A549 (cell line): Measurements from ENCODE around the gene RAD50. TPM values are rescaled to one million over a fixed set of nuclear protein-coding genes. Genes with fewer than 3 reads are reported as not detected.

Source experiments
- ATAC-seq, 2 experiments: fragments of 200-7000 bp in 1 of 2; fragments of >200 bp in 1 of 2; cut with Nextera tagmentation in 1 of 2; cut with Tn5 transposase in 1 of 2; 3 replicates each; pipeline versions ENCODE4 v1.8.0 to v1.9.1; 2018 to 2020; ENCODE audit warnings: mild to moderate bottlenecking in 1 of 2, moderate library complexity in 1 of 2
- CTCF ChIA-PET: fragments of 300-600 bp; sonication (Branson Sonifier 250); formaldehyde crosslinking; extraction: SDS; loops from one replicate; lab custom pipeline; 2021; ENCODE audit warnings: antibody characterized with exemption, inconsistent platforms; lab: Yijun Ruan, JAX
- POLR2A ChIA-PET: fragments of 350-600 bp; formaldehyde crosslinking; extraction: SDS; loops from one replicate; lab custom pipeline; 2021; ENCODE audit warnings: antibody characterized with exemption, inconsistent platforms; lab: Yijun Ruan, JAX
- DNase-seq, 2 experiments: peaks; one replicate each; pipeline versions ENCODE4 v3.0.0 to v3.0.0-alpha.2; 2011 to 2016; ENCODE audit warnings: low read depth in 1 of 2, low spot score in 1 of 2
- FAIRE-seq: peaks from 2 replicates; lab custom pipeline; 2011; peaks lifted over from hg19 to GRCh38; lab: Jason Lieb, UNC
- H3K27ac ChIP-seq, 2 experiments: fragments of >200 bp; sonication (Bioruptor Twin); formaldehyde crosslinking; 3 replicates each; pipeline ENCODE4 v1.5.1; 2016 to 2017
- H3K4me1 ChIP-seq: fragments of >200 bp; sonication (Bioruptor Twin); formaldehyde crosslinking; 3 replicates; pipeline ENCODE4 v1.6.1; 2016
- H3K4me2 ChIP-seq: fragments of >200 bp; sonication (Bioruptor Twin); formaldehyde crosslinking; 3 replicates; pipeline ENCODE4 v1.6.1; 2016
- H3K4me3 ChIP-seq: fragments of >200 bp; sonication (Bioruptor Twin); formaldehyde crosslinking; 3 replicates; pipeline ENCODE4 v1.5.1; 2016
- H3K9me3 ChIP-seq: fragments of >200 bp; sonication (Bioruptor Twin); formaldehyde crosslinking; 3 replicates; pipeline ENCODE4 v1.6.1; 2016
- BHLHE40 ChIP-seq: IDR thresholded peaks from 2 replicates; pipeline ENCODE4 v1.6.1; 2012; ENCODE audit warnings: low read depth, low read length, inconsistent platforms
- CBX2 ChIP-seq: fragments of 200-600 bp; sonication (generic); IDR thresholded peaks from 2 replicates; pipeline ENCODE4 v1.6.1; 2016; ENCODE audit warnings: low read depth, mild to moderate bottlenecking, borderline replicate concordance
- CEBPB ChIP-seq, 2 experiments: fragments of >200 bp in 1 of 2; sonication (Bioruptor Twin) in 1 of 2; formaldehyde crosslinking in 1 of 2; IDR thresholded peaks; 2 replicates each; pipeline ENCODE4 v1.6.1; 2012 to 2016
- CHD4 ChIP-seq: fragments of 200-600 bp; sonication (generic); IDR thresholded peaks from 2 replicates; pipeline ENCODE4 v1.6.1; 2016; ENCODE audit warnings: antibody characterized with exemption, mild to moderate bottlenecking, borderline replicate concordance
- EHMT2 ChIP-seq: fragments of 200-600 bp; sonication (generic); IDR thresholded peaks from 2 replicates; pipeline ENCODE4 v1.6.1; 2016; ENCODE audit warnings: antibody characterized with exemption, low read depth, mild to moderate bottlenecking, moderate library complexity
- EP300 ChIP-seq, 2 experiments: fragments of >200 bp; sonication (Bioruptor Twin); formaldehyde crosslinking; IDR thresholded peaks; 2 replicates in 1 of 2; 3 replicates in 1 of 2; pipeline ENCODE4 v1.6.1; 2016 to 2017
- ESRRA ChIP-seq: fragments of 150-350 bp; IDR thresholded peaks from 2 replicates; pipeline ENCODE4 v1.6.1; 2014; ENCODE audit warnings: mild to moderate bottlenecking, low read length, borderline replicate concordance
- FOXS1 ChIP-seq: fragments of 250-450 bp; sonication (Bioruptor Pico); IDR thresholded peaks from 2 replicates; pipeline ENCODE4 v1.5.0; 2020; ENCODE audit warnings: mild to moderate bottlenecking, moderate library complexity
- HMGXB4 ChIP-seq: fragments of 250-450 bp; sonication (Bioruptor Pico); IDR thresholded peaks from 2 replicates; pipeline ENCODE4 v1.5.0; 2021; ENCODE audit warnings: mild to moderate bottlenecking, moderate library complexity, borderline replicate concordance
- HOXB13 ChIP-seq: fragments of 250-450 bp; sonication (Bioruptor Pico); IDR thresholded peaks from 2 replicates; pipeline ENCODE4 v1.5.0; 2020; ENCODE audit warnings: low read depth, mild to moderate bottlenecking, moderate library complexity
- JUN ChIP-seq, 2 experiments: fragments of >200 bp; sonication (Bioruptor Twin); formaldehyde crosslinking; IDR thresholded peaks; 2 replicates in 1 of 2; 3 replicates in 1 of 2; pipeline ENCODE4 v1.6.1; 2016 to 2017
- MAFK ChIP-seq: fragments of 450-650 bp; IDR thresholded peaks from 2 replicates; pipeline ENCODE4 v1.6.1; 2014; ENCODE audit not compliant: partially characterized antibody
- MYC ChIP-seq: IDR thresholded peaks from 2 replicates; pipeline ENCODE4 v1.6.1; 2012; ENCODE audit warnings: mild to moderate bottlenecking, inconsistent platforms, low read length, improper control_type of control experiment, borderline replicate concordance
- NPAS2 ChIP-seq: fragments of 250-450 bp; sonication (Bioruptor Pico); IDR thresholded peaks from 2 replicates; pipeline ENCODE4 v1.8.0; 2022; ENCODE audit warnings: mild to moderate bottlenecking, moderate library complexity, borderline replicate concordance
- POLR2A ChIP-seq: IDR thresholded peaks from 2 replicates; pipeline ENCODE4 v1.6.1; 2012; ENCODE audit warnings: mild to moderate bottlenecking, low read length
- POLR2AphosphoS2 ChIP-seq: conservative IDR thresholded peaks from 2 replicates; pipeline ENCODE4 v1.6.1; 2012; ENCODE audit warnings: low read length, improper control_type of control experiment, inconsistent platforms
- RAD21 ChIP-seq, 2 experiments: fragments of >200 bp in 1 of 2; sonication (Bioruptor Twin) in 1 of 2; formaldehyde crosslinking in 1 of 2; IDR thresholded peaks in 1 of 2; conservative IDR thresholded peaks in 1 of 2; 2 replicates in 1 of 2; 3 replicates in 1 of 2; pipeline ENCODE4 v1.6.1; 2012 to 2018; ENCODE audit warnings: inconsistent platforms in 1 of 2
- RCOR1 ChIP-seq: fragments of 150-350 bp; IDR thresholded peaks from 2 replicates; pipeline ENCODE4 v1.6.1; 2014; ENCODE audit warnings: antibody characterized with exemption, low read length, low read depth
- TFCP2L1 ChIP-seq: fragments of 250-450 bp; sonication (Bioruptor Pico); IDR thresholded peaks from 2 replicates; pipeline ENCODE4 v1.5.0; 2021; ENCODE audit warnings: mild to moderate bottlenecking
- TP53 ChIP-seq: fragments of 250-450 bp; sonication (Bioruptor Pico); IDR thresholded peaks from 2 replicates; pipeline ENCODE4 v1.5.0; 2021; ENCODE audit warnings: mild to moderate bottlenecking, moderate library complexity
- ZC3H11A ChIP-seq: fragments of 450-650 bp; IDR thresholded peaks from 2 replicates; pipeline ENCODE4 v1.6.1; 2014; ENCODE audit warnings: antibody characterized with exemption, mild to moderate bottlenecking
- WGBS: methylation state at CpG from one replicate; pipeline ENCODE4 v1.1.6; 2017; ENCODE audit errors: missing lambda C conversion rate; 5-methylcytosine and 5-hydroxymethylcytosine counted together
- polyA plus RNA-seq, 4 experiments: library from polyadenylated mRNA; depleted of rRNA in 3 of 4; stranded (reverse); fragments of >200 nt; fragmentation: RNase III in 1 of 4; extraction: RNeasy Plus Mini Kit Qiagen cat#74134 plus additional on column Dnase treatment in 1 of 4; gene quantifications; 2 replicates in 3 of 4; 3 replicates in 1 of 4; pipeline ENCODE4 v1.2.3, GENCODE V29; 2011 to 2017
- TF ChIP-seq, protein P1 (sequence below): fragments of 450-650 bp; IDR thresholded peaks from 2 replicates; pipeline ENCODE4 v1.6.1; 2014; ENCODE audit warnings: antibody characterized with exemption
- TF ChIP-seq, protein P2 (sequence below): fragments of >200 bp; sonication (Bioruptor Twin); formaldehyde crosslinking; IDR thresholded peaks from 3 replicates; pipeline ENCODE4 v1.5.1; 2016

Gene RAD50
- polyA plus RNA-seq, 2 of the 4 experiments (the other 2 are of a cell fraction): 39.6 to 81.5 TPM

DNA sequence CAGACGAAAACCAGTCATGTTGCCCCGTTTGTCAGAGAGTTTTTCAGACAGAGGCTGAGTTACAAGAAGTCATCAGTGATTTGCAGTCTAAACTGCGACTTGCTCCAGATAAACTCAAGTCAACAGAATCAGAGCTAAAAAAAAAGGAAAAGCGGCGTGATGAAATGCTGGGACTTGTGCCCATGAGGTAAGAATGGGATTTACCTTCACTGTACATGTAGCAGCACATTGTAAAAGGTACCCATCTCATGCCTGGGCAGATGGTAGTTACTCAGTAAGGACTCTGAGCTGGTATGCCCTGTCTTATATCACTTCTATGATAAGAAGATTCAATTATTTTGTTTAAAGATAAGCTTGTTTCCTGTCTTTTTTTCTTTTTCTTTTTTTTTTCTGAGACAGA lies 38.8 kb downstream of the RAD50 start:
- ChIA-PET POLR2A (no interaction called here), CTCF (interaction anchor here (1.0 to 1.8 kb wide), 5 partner anchors 9 to 225 kb away, joined by 3 to 5 read pairs (median 3); no protein-coding TSS in a partner anchor)
- H3K4me3 ChIP-seq: no peak overlapping the region
- FAIRE-seq (no peak), ATAC-seq (no peak), DNase-seq (no peak)
- TF ChIP-seq MAFK (no peak), FOXS1 (CRISPR knock-in tag) (no peak), TFCP2L1 (CRISPR knock-in tag) (no peak), HOXB13 (CRISPR knock-in tag) (no peak), NPAS2 (CRISPR knock-in tag) (no peak), CEBPB (IDR thresholded peaks at IDR 0.05) (no peak), POLR2A (no peak), RCOR1 (no peak), EHMT2 (no peak), EP300 (IDR thresholded peaks at IDR 0.05) (no peak), BHLHE40 (no peak), JUN (IDR thresholded peaks at IDR 0.05) (no peak), RAD21 (conservative IDR thresholded peaks at IDR 0.05 in 1 of 2, IDR thresholded peaks at IDR 0.05 in 1 of 2) (no peak)
- TF ChIP-seq, protein P1, sequence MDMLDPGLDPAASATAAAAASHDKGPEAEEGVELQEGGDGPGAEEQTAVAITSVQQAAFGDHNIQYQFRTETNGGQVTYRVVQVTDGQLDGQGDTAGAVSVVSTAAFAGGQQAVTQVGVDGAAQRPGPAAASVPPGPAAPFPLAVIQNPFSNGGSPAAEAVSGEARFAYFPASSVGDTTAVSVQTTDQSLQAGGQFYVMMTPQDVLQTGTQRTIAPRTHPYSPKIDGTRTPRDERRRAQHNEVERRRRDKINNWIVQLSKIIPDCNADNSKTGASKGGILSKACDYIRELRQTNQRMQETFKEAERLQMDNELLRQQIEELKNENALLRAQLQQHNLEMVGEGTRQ: no peak
- TF ChIP-seq, protein P2, sequence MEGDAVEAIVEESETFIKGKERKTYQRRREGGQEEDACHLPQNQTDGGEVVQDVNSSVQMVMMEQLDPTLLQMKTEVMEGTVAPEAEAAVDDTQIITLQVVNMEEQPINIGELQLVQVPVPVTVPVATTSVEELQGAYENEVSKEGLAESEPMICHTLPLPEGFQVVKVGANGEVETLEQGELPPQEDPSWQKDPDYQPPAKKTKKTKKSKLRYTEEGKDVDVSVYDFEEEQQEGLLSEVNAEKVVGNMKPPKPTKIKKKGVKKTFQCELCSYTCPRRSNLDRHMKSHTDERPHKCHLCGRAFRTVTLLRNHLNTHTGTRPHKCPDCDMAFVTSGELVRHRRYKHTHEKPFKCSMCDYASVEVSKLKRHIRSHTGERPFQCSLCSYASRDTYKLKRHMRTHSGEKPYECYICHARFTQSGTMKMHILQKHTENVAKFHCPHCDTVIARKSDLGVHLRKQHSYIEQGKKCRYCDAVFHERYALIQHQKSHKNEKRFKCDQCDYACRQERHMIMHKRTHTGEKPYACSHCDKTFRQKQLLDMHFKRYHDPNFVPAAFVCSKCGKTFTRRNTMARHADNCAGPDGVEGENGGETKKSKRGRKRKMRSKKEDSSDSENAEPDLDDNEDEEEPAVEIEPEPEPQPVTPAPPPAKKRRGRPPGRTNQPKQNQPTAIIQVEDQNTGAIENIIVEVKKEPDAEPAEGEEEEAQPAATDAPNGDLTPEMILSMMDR: no peak
- no peak overlapping the region for H3K27ac ChIP-seq
- H3K4me2 ChIP-seq: no peak overlapping the region
- H3K4me1 ChIP-seq: peaks cover 6% of the 10 kb centered on the region
- WGBS: 93% methylated on average over 5 of the region's 5 CpGs
- H3K9me3 ChIP-seq: no peaks in the 10 kb centered on the region

- CTCF ChIA-PET: no interaction called here
- no peak for DNase-seq
- WGBS: 73% methylated on average over 8 of the region's 8 CpGs
- FAIRE-seq: no peak
- POLR2A ChIA-PET: no interaction called here
- no peak for ATAC-seq
- H3K9me3 ChIP-seq: no peaks in the 10 kb centered on the region
- H3K4me2 ChIP-seq: 0 out of 3 replicates have a peak overlapping the region, but pooled peaks have one; percentile 15
- no peak overlapping the region for H3K4me3 ChIP-seq
- H3K27ac ChIP-seq: no peak overlapping the region
- peaks cover 12% of the 10 kb centered on the region for H3K4me1 ChIP-seq
- TF ChIP-seq TP53 (CRISPR knock-in tag): no peak
- TF ChIP-seq POLR2A: no peak
- no peak for TF ChIP-seq ESRRA
- TF ChIP-seq HMGXB4 (CRISPR knock-in tag): no peak
- no peak for TF ChIP-seq ZC3H11A
- no peak for TF ChIP-seq CBX2
- no peak for TF ChIP-seq CHD4
- no peak for TF ChIP-seq POLR2AphosphoS2
- no peak for TF ChIP-seq MYC
Observed at GRCh38 chr5:132601071-132601728, 44.4 kb downstream of the RAD50 start.
